Limb (tissue), 2 donors: ENCODE data around the gene OR5A1.

Experiments
- DNase-seq, 2 donors: peaks; one replicate each; pipeline ENCODE4 v3.0.0-alpha.2; 2016; ENCODE audit errors: extremely low spot score in 2 of 2

OR5A1 gene

GRCh38 chr11:59475176-59475575 is 38.9 kb downstream of the OR5A1 start:
- no peak for DNase-seq

GRCh38 chr11:59479906-59480305 is 43.6 kb downstream of the OR5A1 start:
- no peak for DNase-seq

- DNase-seq: no peak
Observed at GRCh38 chr11:59480359-59480758, 44.1 kb downstream of the OR5A1 start.
